GM13977 (cell line): ENCODE data around the gene PCDHB2.
"Not testable (repeated sequence)": the region's sequence is repeated elsewhere in the genome, so short reads cannot be mapped to it uniquely, and the experiment has no call there.

ENCODE experiments used
- DNase-seq: peaks from one replicate; pipeline ENCODE4 v3.0.0; 2012; ENCODE audit warnings: low spot score
- in situ Hi-C: fragments of 300-500 bp; cut with MboI; formaldehyde crosslinking; loops from one replicate; pipeline ENCODE4 v1.12.0; 2022; ENCODE audit warnings: low sequenced_read_pairs, low pct_unique_long_range_greater_than_20kb, mixed read lengths, inconsistent platforms; ENCODE audit not compliant: unreplicated experiment
- TF ChIP-seq, protein P1 (sequence below): IDR thresholded peaks from 2 replicates; pipeline ENCODE4 v1.5.1; 2012; ENCODE audit warnings: mild to moderate bottlenecking, control low read depth; ENCODE audit not compliant: insufficient read depth; ENCODE audit errors: extremely low read depth, missing control alignments

Gene PCDHB2

GRCh38 chr5:141095263-141095641 lies 837 bp downstream of the PCDHB2 start:
- no peak for DNase-seq
- TF ChIP-seq, protein P1, sequence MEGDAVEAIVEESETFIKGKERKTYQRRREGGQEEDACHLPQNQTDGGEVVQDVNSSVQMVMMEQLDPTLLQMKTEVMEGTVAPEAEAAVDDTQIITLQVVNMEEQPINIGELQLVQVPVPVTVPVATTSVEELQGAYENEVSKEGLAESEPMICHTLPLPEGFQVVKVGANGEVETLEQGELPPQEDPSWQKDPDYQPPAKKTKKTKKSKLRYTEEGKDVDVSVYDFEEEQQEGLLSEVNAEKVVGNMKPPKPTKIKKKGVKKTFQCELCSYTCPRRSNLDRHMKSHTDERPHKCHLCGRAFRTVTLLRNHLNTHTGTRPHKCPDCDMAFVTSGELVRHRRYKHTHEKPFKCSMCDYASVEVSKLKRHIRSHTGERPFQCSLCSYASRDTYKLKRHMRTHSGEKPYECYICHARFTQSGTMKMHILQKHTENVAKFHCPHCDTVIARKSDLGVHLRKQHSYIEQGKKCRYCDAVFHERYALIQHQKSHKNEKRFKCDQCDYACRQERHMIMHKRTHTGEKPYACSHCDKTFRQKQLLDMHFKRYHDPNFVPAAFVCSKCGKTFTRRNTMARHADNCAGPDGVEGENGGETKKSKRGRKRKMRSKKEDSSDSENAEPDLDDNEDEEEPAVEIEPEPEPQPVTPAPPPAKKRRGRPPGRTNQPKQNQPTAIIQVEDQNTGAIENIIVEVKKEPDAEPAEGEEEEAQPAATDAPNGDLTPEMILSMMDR, result no peak
- in situ Hi-C loops, result no loop called here

DNA sequence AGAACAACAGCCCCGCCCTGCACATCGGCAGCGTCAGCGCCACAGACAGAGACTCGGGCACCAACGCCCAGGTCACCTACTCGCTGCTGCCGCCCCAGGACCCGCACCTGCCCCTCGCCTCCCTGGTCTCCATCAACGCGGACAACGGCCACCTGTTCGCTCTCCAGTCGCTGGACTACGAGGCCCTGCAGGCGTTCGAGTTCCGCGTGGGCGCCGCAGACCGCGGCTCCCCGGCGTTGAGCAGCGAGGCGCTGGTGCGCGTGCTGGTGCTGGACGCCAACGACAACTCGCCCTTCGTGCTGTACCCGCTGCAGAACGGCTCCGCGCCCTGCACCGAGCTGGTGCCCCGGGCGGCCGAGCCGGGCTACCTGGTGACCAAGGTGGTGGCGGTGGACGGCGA lies 1.8 kb downstream of the PCDHB2 start:
- in situ Hi-C loops, DNase-seq: not testable (repeated sequence)

DNA sequence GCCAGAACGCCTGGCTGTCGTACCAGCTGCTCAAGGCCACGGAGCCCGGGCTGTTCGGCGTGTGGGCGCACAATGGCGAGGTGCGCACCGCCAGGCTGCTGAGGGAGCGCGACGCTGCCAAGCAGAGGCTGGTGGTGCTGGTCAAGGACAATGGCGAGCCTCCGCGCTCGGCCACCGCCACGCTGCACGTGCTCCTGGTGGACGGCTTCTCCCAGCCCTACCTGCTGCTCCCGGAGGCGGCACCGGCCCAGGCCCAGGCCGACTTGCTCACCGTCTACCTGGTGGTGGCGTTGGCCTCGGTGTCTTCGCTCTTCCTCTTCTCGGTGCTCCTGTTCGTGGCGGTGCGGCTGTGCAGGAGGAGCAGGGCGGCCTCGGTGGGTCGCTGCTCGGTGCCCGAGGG lies 2.2 kb downstream of the PCDHB2 start:
- in situ Hi-C loops, DNase-seq: not testable (repeated sequence)

GRCh38 chr5:141100243-141100805 lies 5.9 kb downstream of the PCDHB2 start, which contains the start of gene PCDHB3:
Gene PCDHB3 (plus strand): TSS chr5:141100473. CDS start chr5:141100650, 177 bp downstream.
- in situ Hi-C loops, result no loop called here
- TF ChIP-seq, protein P1, result peak; percentile 17
- no peak for DNase-seq

- in situ Hi-C loops, result no loop called here
- TF ChIP-seq, protein P1, result no peak
- no peak for DNase-seq
Observed at GRCh38 chr5:141101059-141101458, 6.6 kb downstream of the PCDHB2 start.

DNA sequence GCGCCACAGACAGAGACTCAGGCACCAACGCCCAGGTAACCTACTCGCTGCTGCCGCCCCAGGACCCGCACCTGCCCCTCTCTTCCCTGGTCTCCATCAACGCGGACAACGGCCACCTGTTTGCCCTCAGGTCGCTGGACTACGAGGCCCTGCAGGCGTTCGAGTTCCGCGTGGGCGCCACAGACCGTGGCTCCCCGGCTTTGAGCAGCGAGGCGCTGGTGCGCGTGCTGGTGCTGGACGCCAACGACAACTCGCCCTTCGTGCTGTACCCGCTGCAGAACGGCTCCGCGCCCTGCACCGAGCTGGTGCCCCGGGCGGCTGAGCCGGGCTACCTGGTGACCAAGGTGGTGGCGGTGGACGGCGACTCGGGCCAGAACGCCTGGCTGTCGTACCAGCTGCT lies 7.7 kb downstream of the PCDHB2 start:
- in situ Hi-C loops, DNase-seq: not testable (repeated sequence)

DNA sequence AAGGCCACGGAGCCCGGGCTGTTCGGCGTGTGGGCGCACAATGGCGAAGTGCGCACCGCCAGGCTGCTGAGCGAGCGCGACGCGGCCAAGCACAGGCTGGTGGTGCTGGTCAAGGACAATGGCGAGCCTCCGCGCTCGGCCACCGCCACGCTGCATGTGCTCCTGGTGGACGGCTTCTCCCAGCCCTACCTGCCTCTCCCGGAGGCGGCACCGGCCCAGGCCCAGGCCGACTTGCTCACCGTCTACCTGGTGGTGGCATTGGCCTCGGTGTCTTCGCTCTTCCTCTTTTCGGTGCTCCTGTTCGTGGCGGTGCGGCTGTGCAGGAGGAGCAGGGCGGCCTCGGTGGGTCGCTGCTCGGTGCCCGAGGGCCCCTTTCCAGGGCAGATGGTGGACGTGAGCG lies 8.1 kb downstream of the PCDHB2 start:
- in situ Hi-C loops, DNase-seq: not testable (repeated sequence)

DNA sequence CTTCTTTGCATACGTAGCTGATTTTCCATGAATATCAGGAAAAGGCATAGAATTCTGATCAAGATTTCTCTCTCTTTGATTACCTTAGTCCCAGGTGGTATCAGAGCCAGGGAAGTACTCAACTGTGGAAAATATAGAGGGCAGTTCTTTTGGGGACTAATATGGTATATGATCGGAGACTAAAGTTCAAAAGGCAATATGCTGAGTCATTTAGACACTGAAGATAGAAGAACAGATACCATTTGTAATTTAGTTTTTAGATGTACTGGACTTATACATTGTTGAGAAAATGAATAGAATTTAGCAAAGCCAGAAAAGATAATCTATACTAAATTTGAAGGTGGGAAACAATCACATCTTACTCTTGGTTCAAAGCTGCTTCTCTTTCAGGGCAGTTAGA lies 10.9 kb downstream of the PCDHB2 start:
- DNase-seq, result no peak
- TF ChIP-seq, protein P1, result no peak
- in situ Hi-C loops, result no loop called here

DNA sequence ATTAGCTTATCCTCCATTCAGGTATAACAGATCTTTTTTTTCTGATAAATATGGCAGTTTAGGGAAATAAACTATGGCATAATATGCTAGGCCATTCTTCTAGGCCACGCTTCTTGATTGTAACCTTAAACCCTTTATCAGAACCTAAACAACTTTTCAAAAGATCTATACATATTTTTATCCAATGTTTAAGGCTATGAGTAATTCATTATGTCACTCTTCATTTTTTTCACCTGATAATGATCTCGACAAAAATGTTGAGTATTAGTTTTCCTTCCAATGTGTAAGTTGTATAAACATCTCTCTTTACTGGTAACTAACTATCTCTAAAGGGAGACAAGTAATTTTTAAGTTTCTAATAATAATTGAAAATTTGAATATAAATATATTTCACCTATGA lies 24.8 kb downstream of the PCDHB2 start:
- in situ Hi-C loops, result no loop called here
- no peak for DNase-seq
- TF ChIP-seq, protein P1, result no peak
